H7 (cell line): ENCODE results near the gene SLC25A42. TPM values are rescaled to one million over a fixed set of nuclear protein-coding genes. Genes with fewer than 3 reads are reported as not detected.
"Not testable (repeated sequence)": the region's sequence is repeated elsewhere in the genome, so short reads cannot be mapped to it uniquely, and the experiment has no call there.

Experiments
- DNase-seq: peaks from one replicate; pipeline ENCODE4 v3.0.0; 2012
- H3K27me3 ChIP-seq: 2 replicates; pipeline ENCODE4 v1.6.0; 2011; ENCODE audit warnings: mild to moderate bottlenecking, low read length; ENCODE audit not compliant: control insufficient read depth, insufficient read depth
- H3K36me3 ChIP-seq: replicated peaks from 2 replicates; pipeline ENCODE4 v1.5.1; 2011; ENCODE audit warnings: low read length; ENCODE audit not compliant: control insufficient read depth, insufficient read depth
- H3K4me3 ChIP-seq: 2 replicates; pipeline ENCODE4 v1.5.1; 2011; ENCODE audit warnings: low read depth, mild to moderate bottlenecking, control low read depth, low read length, moderate library complexity; ENCODE audit not compliant: insufficient read depth
- total RNA-seq: library from RNA; depleted of rRNA; stranded (reverse); fragments of >200 nt; shearing (Covaris generic); gene quantifications from 2 replicates; pipeline ENCODE4 v1.2.3, GENCODE V29; 2014

SLC25A42 gene
- total RNA-seq, 1 experiment from 2014 or later: 4.8 TPM

- Histone ChIP-seq H3K36me3 (no peaks in the 10 kb centered on the region), H3K4me3 (no peak overlapping the region), H3K27me3 (no peaks in the 10 kb centered on the region)
- DNase-seq: peak; percentile 84
Measured at GRCh38 chr19:19113040-19113626, 49.3 kb downstream of the SLC25A42 start.

DNA sequence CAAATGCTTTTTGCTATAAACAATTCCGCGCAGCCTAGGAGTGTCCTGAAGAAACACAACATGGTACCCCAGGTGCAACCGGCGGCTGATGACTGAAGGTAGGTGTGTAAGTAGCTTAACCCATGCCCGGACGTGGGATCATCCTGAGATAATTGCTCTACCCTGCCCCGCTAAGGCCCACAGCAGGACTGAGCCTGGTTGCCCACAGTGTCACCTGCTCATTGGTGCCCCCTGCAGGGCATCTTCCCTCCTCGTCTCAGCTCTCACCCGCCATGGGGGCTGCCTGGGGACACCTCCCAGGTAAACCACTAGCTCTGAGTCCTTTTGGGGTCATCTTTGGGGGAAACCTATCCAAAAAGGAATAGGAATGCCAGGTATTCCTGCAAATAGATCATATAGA is 52.2 kb downstream of the SLC25A42 start:
- Histone ChIP-seq H3K36me3 (peaks cover 3% of the 10 kb centered on the region; the same call in 1 of the 2 replicates), H3K27me3 (no peaks in the 10 kb centered on the region), H3K4me3 (no peak overlapping the region)
- peak; percentile 91 for DNase-seq

DNA sequence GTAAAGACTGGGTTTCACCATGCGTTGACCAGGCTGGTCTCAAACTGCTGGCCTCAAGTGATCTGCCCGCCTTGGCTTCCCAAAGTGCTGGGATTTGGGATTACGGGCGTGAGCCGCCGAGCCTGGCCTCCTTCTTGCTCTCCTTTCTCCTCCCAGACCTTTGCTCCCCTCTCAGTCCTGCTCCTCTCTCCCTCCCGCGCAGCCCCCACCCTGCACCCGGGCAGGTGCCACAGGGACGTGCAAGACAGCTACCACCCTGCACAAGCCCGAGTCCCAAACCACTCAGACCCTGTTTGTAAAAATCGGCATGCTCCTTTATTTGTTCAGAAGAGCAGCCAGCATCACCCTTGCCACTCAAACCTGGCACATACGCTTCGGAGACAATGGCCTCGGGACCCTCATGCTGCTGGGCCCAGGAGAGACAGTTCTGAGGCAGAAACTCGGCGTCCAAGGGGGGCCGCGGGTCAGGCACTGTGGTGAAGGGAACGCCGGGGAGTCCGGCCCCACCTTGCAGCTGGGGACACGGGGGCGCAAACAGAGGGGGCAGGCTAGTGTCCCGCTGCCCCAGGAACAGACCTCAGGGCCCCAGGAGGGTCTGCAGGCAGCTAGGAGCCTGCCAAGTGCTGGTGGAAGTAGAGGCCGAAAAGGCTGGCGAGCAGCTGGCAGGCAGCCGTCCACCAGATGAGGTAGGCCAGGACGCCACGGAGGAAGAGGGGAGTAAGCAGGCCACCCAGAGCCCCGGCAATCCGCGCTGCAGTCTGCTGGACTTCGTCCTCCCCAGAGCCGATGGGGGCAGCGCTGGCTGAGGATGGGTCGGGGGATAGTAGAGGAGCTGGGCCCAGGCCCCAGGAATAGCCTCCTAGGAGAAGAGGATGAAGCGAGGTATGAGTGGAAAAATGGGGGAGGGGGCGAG is 55.8 kb downstream of the SLC25A42 start:
- DNase-seq: no peak
- Histone ChIP-seq H3K27me3 (no peaks in the 10 kb centered on the region), H3K36me3 (peaks cover 3% of the 10 kb centered on the region; the same call in 1 of the 2 replicates), H3K4me3 (no peak overlapping the region)

DNA sequence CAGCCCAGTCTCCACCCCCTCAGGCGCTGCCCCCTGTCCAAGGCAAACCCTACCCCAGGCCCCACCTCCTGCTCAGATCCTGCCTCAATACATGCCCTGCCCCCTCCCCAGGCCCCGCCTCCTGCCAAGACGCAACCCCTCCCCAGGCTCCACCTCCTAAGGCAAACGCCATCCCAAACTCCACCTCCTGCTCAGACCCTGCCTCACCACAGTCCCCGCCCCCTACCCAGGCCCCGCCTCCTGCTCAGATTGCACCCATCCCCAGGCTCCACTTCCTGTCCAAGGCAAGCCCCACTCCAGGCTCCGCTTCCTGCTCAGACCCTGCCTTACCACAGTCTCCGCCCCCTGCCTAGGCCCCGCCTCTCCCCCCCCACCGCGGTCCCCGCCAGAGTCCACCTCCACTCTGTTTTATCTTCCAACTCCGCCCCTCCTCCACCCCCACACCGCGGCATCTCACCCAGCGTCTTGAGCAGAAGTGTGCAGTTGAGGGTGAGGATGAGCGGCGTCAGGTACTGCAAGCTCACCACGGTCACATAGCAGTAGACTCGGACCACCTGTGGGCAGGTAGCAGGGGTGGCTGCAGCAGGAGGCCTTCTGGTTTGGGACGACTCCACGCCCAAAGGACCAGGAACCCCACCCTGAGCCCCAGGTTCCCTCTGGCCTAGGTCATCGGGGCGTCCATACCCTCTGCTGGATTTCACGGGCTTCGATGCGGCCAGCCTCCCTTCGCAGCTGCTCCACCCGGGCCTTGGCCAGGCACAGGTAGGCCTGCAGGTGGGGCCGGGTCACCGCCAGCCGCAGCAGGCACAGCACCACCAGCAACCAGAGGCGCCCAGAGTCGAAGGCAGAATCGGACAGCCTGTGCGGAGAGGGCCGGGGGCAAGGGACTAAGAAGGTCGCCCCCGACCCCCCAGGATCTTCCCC is 56.8 kb downstream of the SLC25A42 start:
- DNase-seq: peak; percentile 99
- Histone ChIP-seq H3K4me3 (peak overlapping the region; percentile 39), H3K27me3 (no peaks in the 10 kb centered on the region), H3K36me3 (peaks cover 3% of the 10 kb centered on the region; the same call in 1 of the 2 replicates)

DNA sequence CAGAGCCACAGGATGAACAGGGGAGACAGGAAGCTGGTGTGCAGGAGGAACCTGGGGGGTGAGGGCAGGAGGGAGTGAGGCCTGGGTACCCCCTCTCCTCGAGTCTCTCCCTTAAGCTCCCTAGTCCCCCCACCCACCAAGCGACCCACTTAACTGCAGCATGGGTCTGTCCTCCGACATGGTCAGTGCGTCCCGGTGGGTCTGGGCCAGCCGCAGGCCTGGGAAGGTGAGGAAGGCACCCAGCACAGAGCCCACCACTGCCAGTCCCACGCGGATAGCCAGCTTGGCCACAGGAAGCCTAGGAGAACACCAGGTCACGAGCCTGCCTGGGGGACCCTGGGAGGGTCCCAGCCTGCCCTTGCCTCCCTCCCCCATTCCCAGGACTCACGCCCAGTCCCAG is 57.6 kb downstream of the SLC25A42 start:
- Histone ChIP-seq H3K4me3 (no peak overlapping the region), H3K36me3 (peaks cover 3% of the 10 kb centered on the region; the same call in 1 of the 2 replicates), H3K27me3 (no peaks in the 10 kb centered on the region)
- DNase-seq: no peak

DNA sequence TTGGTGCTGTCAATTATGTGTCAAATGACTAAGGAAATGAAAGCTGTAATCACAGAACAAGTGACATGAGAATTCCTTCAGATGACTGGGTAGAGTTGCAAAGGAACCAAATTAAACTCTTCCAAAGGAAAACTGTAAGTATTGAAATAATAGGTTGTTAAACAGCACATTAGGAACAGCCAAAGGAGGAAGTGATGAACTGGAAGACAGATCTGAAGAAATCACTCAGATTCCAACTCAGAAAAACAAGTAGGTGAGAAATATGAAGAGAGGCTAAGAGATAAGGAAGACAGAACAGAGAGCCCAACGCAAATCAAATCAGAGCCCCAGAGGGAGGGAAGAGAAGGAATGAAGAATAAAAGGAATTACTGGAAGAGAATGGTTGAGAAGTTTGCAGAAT is 59.1 kb downstream of the SLC25A42 start:
- DNase-seq: no peak
- Histone ChIP-seq H3K27me3 (no peaks in the 10 kb centered on the region), H3K4me3 (no peak overlapping the region), H3K36me3 (peaks cover 3% of the 10 kb centered on the region; the same call in 1 of the 2 replicates)

DNA sequence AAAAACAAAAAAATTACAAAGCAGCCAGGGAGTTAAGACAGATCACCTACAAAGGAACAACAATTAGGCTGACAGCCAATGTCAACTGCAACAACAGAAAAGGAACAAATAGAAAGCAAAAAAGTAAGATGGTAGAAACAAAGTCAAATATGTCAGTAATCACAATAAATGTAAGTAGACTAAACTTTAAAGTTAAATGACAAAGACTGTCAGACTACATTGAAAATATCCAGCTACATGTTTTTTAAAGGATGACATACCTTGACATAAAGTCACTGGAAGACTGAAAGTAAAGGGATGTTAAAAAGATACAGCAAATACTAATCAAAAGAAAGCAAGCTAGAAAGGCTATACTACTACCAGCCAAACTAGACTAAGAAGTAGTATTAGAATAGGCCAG is 59.6 kb downstream of the SLC25A42 start:
- H3K4me3 ChIP-seq: no peak overlapping the region
- peaks cover 3% of the 10 kb centered on the region; the same call in 1 of the 2 replicates for H3K36me3 ChIP-seq
- H3K27me3 ChIP-seq: no peaks in the 10 kb centered on the region
- no peak for DNase-seq

- H3K27me3 ChIP-seq: no peaks in the 10 kb centered on the region
- H3K4me3 ChIP-seq: no peak overlapping the region
- no peak for DNase-seq
- no peaks in the 10 kb centered on the region; the same call in 1 of the 2 replicates for H3K36me3 ChIP-seq
Measured at GRCh38 chr19:19126102-19126501, 62.3 kb downstream of the SLC25A42 start.

DNA sequence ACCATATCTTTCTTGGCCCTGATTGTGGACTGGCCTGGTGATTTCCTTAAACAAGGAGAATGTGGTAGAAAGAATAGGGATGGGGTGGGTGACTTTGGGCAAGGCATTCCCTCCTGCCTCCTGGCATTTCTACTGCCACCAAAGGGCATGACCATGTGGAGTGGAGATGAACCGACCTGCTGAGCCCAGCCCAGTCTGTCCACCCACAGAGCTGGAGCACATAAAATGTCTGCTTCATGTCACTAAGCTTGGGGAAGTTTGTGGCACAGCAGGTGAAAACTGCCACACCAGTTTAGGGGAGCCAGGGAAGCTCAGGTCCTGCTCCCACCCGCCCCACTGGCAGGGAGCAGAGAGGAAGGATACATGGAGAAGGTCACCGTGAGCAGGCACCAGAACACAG is 68.2 kb downstream of the SLC25A42 start:
- DNase-seq: peak; percentile 11
- Histone ChIP-seq H3K27me3 (no peaks in the 10 kb centered on the region; the same call in 1 of the 2 replicates), H3K36me3 (no peaks in the 10 kb centered on the region; the same call in 1 of the 2 replicates), H3K4me3 (no peak overlapping the region)

DNA sequence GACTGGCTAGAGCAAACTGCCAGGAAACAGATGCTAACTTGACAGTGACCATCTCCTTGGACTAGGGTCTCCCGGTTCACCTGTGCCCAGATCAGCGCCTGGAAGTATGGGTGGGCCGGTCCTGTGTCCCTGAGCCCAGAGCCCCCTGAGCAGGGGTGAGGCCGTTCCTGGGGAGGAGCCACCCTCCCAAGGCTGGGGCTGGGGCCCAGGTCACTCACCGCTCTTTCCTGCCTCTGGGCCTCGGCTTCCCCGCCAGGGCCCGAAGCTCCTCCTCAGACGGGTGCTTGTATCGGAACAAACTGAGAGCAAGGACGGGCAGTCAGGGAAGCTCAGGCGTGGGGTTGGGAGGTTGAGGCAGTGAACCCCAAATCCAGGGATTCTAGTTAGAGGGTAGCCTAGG is 69.1 kb downstream of the SLC25A42 start:
- peaks cover 6% of the 10 kb centered on the region; the same call in 1 of the 2 replicates for H3K27me3 ChIP-seq
- no peaks in the 10 kb centered on the region; the same call in 1 of the 2 replicates for H3K36me3 ChIP-seq
- DNase-seq: peak; percentile 15
- H3K4me3 ChIP-seq: no peak overlapping the region

- no peak for DNase-seq
- no peak overlapping the region for H3K4me3 ChIP-seq
- peaks cover 6% of the 10 kb centered on the region; the same call in 1 of the 2 replicates for H3K27me3 ChIP-seq
Measured at GRCh38 chr19:19133985-19134384, 70.2 kb downstream of the SLC25A42 start.

GRCh38 chr19:19134687-19135158 is 70.9 kb downstream of the SLC25A42 start:
- Histone ChIP-seq H3K4me3 (peak overlapping the region; percentile 26), H3K27me3 (peaks cover 6% of the 10 kb centered on the region; the same call in 1 of the 2 replicates), H3K36me3 (no peaks in the 10 kb centered on the region; the same call in 1 of the 2 replicates)
- peak; percentile 95 for DNase-seq

More at GRCh38 chr19:19133985-19134384, 70.2 kb downstream of the SLC25A42 start:
- H3K36me3 ChIP-seq: no peaks in the 10 kb centered on the region; the same call in 1 of the 2 replicates

DNA sequence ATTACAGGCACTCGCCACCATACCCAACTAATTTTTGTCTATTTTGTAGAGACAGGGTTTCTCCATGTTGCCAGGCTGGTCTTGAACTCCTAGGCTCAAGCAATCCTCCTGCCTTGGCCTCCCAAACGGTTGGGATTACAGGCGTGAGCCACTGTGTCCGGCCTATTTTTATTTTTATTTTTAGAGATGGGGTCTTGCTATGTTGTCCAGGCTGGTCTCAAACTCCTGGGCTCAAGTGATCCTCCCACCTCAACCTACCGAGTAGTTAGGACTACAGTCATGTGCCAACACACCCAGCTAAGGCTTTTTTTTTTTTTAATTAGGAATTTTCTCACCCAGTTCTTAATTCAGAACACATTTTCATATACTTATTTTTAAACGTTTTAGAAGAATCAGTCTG is 71.9 kb downstream of the SLC25A42 start:
- not testable (repeated sequence) for DNase-seq

More for the DNA sequence above, 71.9 kb downstream of the SLC25A42 start:
- H3K4me3 ChIP-seq, H3K36me3 ChIP-seq: not testable (repeated sequence)
- H3K27me3 ChIP-seq: peaks cover 10% of the 10 kb centered on the region; the same call in 1 of the 2 replicates
